ENCODE measurements around the gene CCDC28B. TPM values are rescaled to one million over a fixed set of nuclear protein-coding genes. Genes with fewer than 3 reads are reported as not detected.
"Not testable (repeated sequence)": the region's sequence is repeated elsewhere in the genome, so short reads cannot be mapped to it uniquely, and the experiment has no call there.

The CCDC28B gene
- total RNA-seq, result 1.1 TPM

- ATAC-seq, result peak; percentile 26
Observed at GRCh38 chr1:32200226-32201010, at the start of gene CCDC28B. Gene CCDC28B, plus strand, starts transcription at chr1:32200595. Its CDS starts 1,341 bp downstream, at chr1:32201936.

- no peak for ATAC-seq
Observed at GRCh38 chr1:32150847-32151246, 49.5 kb upstream of the CCDC28B start.

- peak; percentile 41 for ATAC-seq
Observed at GRCh38 chr1:32151319-32151787, 49.0 kb upstream of the CCDC28B start.

- no peak for ATAC-seq
Observed at GRCh38 chr1:32159189-32159588, 41.2 kb upstream of the CCDC28B start.

GRCh38 chr1:32163405-32163804 is 37.0 kb upstream of the CCDC28B start:
- ATAC-seq, result peak; percentile 61

GRCh38 chr1:32165633-32166032 is 34.8 kb upstream of the CCDC28B start:
- ATAC-seq, result not testable (repeated sequence)

GRCh38 chr1:32170991-32171390 is 29.4 kb upstream of the CCDC28B start:
- no peak for ATAC-seq

GRCh38 chr1:32172621-32173245 is 27.7 kb upstream of the CCDC28B start:
- ATAC-seq, result no peak

GRCh38 chr1:32178380-32179192 is 21.8 kb upstream of the CCDC28B start:
- no peak for ATAC-seq

- no peak for ATAC-seq
Observed at GRCh38 chr1:32179193-32179442, 21.3 kb upstream of the CCDC28B start.

- ATAC-seq, result peak; percentile 93
Observed at GRCh38 chr1:32179443-32180185, 20.8 kb upstream of the CCDC28B start, which contains the start of gene TXLNA. Gene TXLNA, plus strand, starts transcription at chr1:32179675. Its CDS starts 671 bp downstream, at chr1:32180346.

GRCh38 chr1:32180186-32181060 is 20.0 kb upstream of the CCDC28B start:
- ATAC-seq, result peak; percentile 37

- no peak for ATAC-seq
Observed at GRCh38 chr1:32181065-32181464, 19.3 kb upstream of the CCDC28B start.

- no peak for ATAC-seq
Observed at GRCh38 chr1:32181563-32181962, 18.8 kb upstream of the CCDC28B start.

- ATAC-seq, result no peak
Observed at GRCh38 chr1:32182060-32182459, 18.3 kb upstream of the CCDC28B start.

GRCh38 chr1:32184650-32185049 is 15.7 kb upstream of the CCDC28B start:
- no peak for ATAC-seq

- ATAC-seq, result no peak
Observed at GRCh38 chr1:32186077-32186476, 14.3 kb upstream of the CCDC28B start.

- ATAC-seq, result no peak
Observed at GRCh38 chr1:32186491-32186890, 13.9 kb upstream of the CCDC28B start.

- ATAC-seq, result no peak
Observed at GRCh38 chr1:32187850-32188249, 12.5 kb upstream of the CCDC28B start.

GRCh38 chr1:32192220-32192948 is 8.0 kb upstream of the CCDC28B start:
- no peak for ATAC-seq

- no peak for ATAC-seq
Observed at GRCh38 chr1:32194984-32195383, 5.4 kb upstream of the CCDC28B start.

Measured in esophagus mucosa (tissue), 1 donor.